Stomach smooth muscle (tissue), 2 donors: Measurements from ENCODE around the gene GP1BB.

Source experiments
- H3K27ac ChIP-seq: one replicate; pipeline ENCODE4 v1.7.0; 2013; ENCODE audit warnings: mild to moderate bottlenecking, low read length, inconsistent platforms
- H3K27me3 ChIP-seq, 2 donors: one replicate each; pipeline ENCODE4 v1.7.0; 2013; ENCODE audit warnings: low read length in 2 of 2; ENCODE audit not compliant: insufficient read depth in 2 of 2, control insufficient read depth in 1 of 2
- H3K36me3 ChIP-seq, 2 donors: one replicate each; pipeline ENCODE4 v1.7.0; 2013; ENCODE audit warnings: low read length in 2 of 2; ENCODE audit not compliant: control insufficient read depth in 2 of 2, insufficient read depth in 2 of 2
- H3K4me1 ChIP-seq: one replicate; pipeline ENCODE4 v1.7.0; 2013; ENCODE audit warnings: low read length; ENCODE audit not compliant: control insufficient read depth, insufficient read depth
- H3K4me3 ChIP-seq, 2 donors: one replicate each; pipeline ENCODE4 v1.7.0; 2013; ENCODE audit warnings: low read length in 2 of 2
- H3K9ac ChIP-seq, 2 donors: one replicate each; pipeline ENCODE4 v1.7.0; 2013; ENCODE audit warnings: low read length in 2 of 2, mild to moderate bottlenecking in 1 of 2
- H3K9me3 ChIP-seq, 2 donors: one replicate each; pipeline ENCODE4 v1.7.0; 2013; ENCODE audit warnings: low read length in 2 of 2; ENCODE audit not compliant: control insufficient read depth in 2 of 2
- donor health status: healthy.
- donor health status: Pancreatic carcinoma.

The GP1BB gene

GRCh38 chr22:19706661-19707151 lies 16.6 kb upstream of the GP1BB start:
- Histone ChIP-seq H3K36me3 (no peaks in the 10 kb centered on the region), H3K9me3 (no peaks in the 10 kb centered on the region), H3K4me3 (no peak overlapping the region), H3K4me1 (peaks cover 6% of the 10 kb centered on the region), H3K9ac (no peak overlapping the region), H3K27ac (no peak overlapping the region), H3K27me3 (peaks cover 7 to 11% of the 10 kb centered on the region in 2 donors)

- Histone ChIP-seq H3K36me3 (no peaks in the 10 kb centered on the region), H3K9ac (no peak overlapping the region), H3K9me3 (no peaks in the 10 kb centered on the region), H3K4me1 (peaks cover 6% of the 10 kb centered on the region), H3K4me3 (no peak overlapping the region), H3K27ac (no peak overlapping the region), H3K27me3 (peaks cover 7 to 11% of the 10 kb centered on the region in 2 donors)
Measured at GRCh38 chr22:19707347-19708290, 15.7 kb upstream of the GP1BB start.

DNA sequence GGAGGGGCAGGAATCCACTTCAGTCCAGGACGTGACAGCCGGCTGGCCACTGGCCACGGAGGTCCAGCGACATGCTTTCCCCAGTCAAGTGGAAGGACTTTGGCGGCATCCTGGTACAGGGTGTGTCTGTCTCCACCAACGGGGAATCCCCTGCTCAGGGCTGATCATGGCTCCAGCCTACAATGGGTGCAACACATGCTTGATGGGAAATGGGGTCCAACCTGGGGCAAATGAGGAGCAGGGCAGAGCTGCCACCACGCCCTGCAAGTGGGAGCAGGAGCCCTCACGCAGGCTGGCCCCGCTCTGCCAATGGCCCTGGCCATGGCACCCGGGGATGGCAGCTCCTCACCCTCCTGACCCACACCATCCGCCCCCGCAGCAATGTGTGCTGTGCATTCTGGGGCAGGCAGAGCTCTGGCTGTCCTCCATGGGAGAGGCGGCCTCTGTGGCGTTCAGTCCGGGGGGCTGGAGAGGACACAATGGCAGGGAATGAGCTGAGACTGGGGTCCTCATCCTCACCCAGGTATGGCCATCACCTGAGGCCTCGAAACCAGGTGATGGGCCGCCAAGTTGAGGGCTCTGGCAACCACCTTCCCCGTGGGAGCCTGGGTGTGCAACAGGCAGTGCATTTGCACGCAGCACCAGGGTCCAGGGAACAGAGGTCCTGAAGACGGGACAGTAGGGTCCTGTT lies 14.9 kb upstream of the GP1BB start:
- H3K4me1 ChIP-seq: peaks cover 6% of the 10 kb centered on the region
- peaks cover 7 to 11% of the 10 kb centered on the region in 2 donors for H3K27me3 ChIP-seq
- no peak overlapping the region for H3K4me3 ChIP-seq
- H3K9ac ChIP-seq: no peak overlapping the region
- H3K36me3 ChIP-seq: no peaks in the 10 kb centered on the region
- H3K9me3 ChIP-seq: no peaks in the 10 kb centered on the region
- H3K27ac ChIP-seq: no peak overlapping the region

DNA sequence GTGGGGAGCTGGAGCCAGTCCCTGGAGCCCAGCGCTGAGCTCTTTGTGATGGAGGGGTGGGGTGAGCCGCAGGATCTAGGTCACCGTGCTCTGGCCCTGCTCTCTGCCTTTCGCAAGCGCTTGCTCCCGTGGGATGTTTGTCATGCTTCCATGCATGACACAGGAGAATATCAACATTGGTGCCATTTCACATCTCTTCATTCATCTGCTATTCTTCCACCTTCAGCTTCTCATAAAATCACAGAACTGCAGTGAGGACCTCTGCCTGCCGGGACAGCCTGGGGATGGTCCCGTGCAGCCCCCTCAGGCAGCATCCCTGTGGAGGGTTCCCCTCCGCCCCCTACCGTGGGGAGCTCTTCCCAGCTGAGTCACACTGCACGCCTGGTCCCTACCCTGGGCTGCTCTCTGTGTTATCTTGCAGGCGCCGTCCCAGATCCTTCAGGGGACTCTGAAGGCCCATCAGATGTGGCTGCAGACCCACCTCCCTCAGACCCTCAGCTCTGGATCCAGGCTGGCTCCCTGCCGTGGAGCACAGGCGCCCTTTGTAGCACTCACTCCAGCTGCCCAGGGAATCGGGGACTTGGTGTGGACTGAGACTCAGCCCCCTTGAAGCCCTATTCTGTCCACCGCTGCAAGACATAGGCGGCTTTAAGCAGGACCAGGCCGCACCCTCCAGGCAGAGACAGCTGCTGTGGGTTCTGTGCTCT lies 14.1 kb upstream of the GP1BB start:
- H3K9me3 ChIP-seq: no peaks in the 10 kb centered on the region
- no peak overlapping the region for H3K27ac ChIP-seq
- peaks cover 7 to 9% of the 10 kb centered on the region in 2 donors for H3K27me3 ChIP-seq
- H3K4me3 ChIP-seq: no peak overlapping the region
- no peak overlapping the region for H3K9ac ChIP-seq
- H3K36me3 ChIP-seq: no peaks in the 10 kb centered on the region
- peaks cover 12% of the 10 kb centered on the region for H3K4me1 ChIP-seq

DNA sequence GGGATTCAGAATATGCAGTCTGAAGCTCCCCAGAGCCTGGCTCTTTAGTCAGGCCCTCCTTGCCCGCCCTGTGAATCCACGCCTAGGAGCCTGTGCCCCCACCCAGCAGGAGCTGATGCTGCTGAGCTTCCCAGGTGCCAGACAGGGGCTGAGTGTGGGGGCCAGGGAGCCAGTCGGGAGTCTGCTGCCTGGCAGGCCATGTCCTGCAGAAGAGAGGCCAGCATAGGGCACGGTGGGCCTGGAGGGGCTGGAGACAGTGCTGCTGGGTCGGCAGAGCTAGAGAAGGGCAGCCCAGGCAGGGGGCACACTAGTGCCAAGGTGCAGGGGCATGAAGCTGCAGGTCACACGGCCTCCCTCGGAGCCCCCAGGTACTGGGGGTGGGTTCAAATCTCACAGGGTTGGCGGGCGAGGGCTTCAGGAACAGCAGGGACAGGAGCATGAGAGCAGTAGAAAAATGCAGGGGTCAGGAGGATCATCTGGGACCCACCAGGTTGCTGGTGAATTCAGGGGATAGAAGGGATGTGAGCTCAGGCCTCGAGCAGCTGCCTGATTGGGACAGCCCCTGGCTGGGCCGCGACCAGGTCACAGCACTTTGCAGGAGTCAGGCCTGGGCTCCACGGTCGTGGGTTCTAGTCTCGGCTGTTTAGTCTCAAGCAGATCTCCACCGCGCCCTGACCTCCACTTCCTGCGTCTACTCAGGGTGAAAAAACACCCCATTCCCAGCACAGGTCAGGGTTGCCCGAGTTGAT lies 13.1 kb upstream of the GP1BB start:
- Histone ChIP-seq H3K27me3 (peaks cover 9 to 10% of the 10 kb centered on the region in 2 donors), H3K4me1 (peaks cover 18% of the 10 kb centered on the region), H3K27ac (no peak overlapping the region), H3K9ac (no peak overlapping the region), H3K36me3 (no peaks in the 10 kb centered on the region), H3K9me3 (no peaks in the 10 kb centered on the region), H3K4me3 (no peak overlapping the region)

GRCh38 chr22:19710769-19711106 lies 12.6 kb upstream of the GP1BB start:
- peaks cover 5 to 6% of the 10 kb centered on the region in 2 donors for H3K27me3 ChIP-seq
- no peaks in the 10 kb centered on the region for H3K9me3 ChIP-seq
- no peak overlapping the region for H3K9ac ChIP-seq
- H3K4me3 ChIP-seq: no peak overlapping the region
- no peaks in the 10 kb centered on the region for H3K36me3 ChIP-seq
- peaks cover 19% of the 10 kb centered on the region for H3K4me1 ChIP-seq
- H3K27ac ChIP-seq: no peak overlapping the region

DNA sequence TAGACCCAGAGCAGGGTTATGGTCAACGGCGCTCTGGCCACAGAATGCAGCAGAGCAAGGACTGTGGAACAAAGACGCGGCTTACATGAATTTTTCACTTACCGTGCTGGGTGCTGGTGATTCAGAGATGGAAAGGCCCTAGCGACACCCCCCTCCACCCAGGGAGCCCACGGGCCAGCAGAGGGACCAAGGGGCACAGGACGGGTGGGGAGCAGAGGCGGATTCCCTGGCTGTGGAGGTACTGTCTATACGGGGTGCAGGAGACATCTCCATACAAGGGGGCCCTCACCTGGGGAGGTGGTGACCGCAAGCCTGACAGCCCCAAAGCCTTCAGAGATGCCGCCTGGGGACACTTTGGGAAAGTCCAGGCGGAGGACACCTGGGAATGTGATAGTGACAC lies 10.1 kb upstream of the GP1BB start:
- H3K27ac ChIP-seq: no peak overlapping the region
- no peak overlapping the region for H3K4me3 ChIP-seq
- no peak overlapping the region for H3K9ac ChIP-seq
- no peaks in the 10 kb centered on the region for H3K9me3 ChIP-seq
- peaks cover 2 to 5% of the 10 kb centered on the region in 2 donors for H3K27me3 ChIP-seq
- H3K36me3 ChIP-seq: no peaks in the 10 kb centered on the region
- peaks cover 28% of the 10 kb centered on the region for H3K4me1 ChIP-seq

DNA sequence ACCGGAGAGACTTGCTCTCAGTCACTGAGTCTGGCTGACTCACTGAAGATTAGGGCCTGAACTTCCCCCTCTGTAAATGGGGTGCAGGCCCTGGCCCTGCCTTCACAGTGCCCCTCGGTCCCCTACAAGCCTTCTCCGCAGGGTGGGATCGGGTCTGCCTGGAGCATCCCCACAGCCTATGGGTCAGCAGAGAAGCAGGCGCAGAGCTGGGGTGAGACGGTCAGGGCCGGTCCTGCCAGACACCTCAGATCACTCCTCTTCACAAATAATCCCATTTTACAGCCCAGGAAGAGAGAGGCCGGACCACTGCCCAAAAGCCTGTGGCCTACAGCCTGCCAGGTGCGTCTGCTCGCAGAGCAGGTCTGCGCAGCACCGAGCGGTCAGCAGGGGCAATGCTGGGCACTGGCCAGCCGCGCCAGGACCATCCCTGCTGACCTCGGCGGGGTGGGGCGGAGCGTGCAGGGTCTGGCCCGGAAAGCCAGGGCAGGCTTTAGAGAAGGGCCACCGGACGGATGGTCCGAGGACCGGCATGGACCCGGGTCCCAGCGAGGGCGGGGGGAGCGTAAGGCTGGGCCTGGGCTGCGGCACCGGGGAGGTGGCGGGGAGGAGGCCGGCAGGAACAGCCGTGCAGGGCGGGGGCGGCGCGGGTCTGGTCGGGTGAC lies 9.6 kb upstream of the GP1BB start:
- H3K4me1 ChIP-seq: peaks cover 31% of the 10 kb centered on the region
- H3K27me3 ChIP-seq: peaks cover 2 to 5% of the 10 kb centered on the region in 2 donors
- peak overlapping the region; percentile 32 to 74 for H3K4me3 ChIP-seq
- no peak overlapping the region for H3K9ac ChIP-seq
- no peaks in the 10 kb centered on the region for H3K36me3 ChIP-seq
- no peaks in the 10 kb centered on the region for H3K9me3 ChIP-seq
- H3K27ac ChIP-seq: no peak overlapping the region

DNA sequence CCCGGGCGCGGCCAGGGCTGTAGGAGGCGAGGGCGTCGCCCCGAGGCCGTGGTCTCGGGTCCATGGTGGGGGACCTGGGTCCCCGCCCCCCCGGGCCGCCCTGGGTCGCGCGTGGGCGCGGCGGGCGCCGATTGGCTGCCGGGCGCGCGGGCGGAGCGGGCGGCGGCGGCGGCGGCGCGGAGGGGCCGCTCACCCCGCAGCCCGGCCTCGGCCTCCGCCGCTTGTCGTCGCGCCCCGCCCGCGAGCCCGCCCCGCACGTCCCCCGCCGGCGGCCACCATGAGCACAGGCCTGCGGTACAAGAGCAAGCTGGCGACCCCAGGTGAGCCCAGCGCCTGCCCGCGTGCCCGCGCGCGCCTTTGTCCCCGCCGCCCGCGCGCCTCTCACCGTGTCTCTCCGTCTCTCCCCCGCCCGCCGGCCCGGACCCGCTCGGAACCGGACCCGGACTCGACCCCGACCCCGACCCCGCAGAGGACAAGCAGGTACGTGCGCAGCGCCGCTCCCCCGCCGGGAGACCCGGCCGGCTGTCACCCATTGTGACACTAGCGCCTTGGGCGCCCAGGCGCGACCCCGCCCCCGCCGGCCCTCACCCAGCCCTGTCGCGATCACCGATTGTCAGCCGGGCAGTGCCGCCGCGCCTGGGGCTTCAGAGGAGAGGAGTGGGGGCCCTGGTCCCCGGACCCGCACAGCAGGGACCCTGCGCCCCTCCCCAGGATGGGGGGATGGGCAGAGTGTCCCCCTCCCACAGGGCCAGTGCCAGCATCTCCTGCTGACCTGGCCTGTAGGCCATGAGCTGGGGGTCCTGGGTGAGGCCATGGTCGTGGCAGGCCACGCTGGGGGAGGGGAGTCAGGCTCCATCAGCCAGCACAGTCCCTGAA lies 8.8 kb upstream of the GP1BB start, which contains the start of gene SEPTIN5:
Gene SEPTIN5 (plus strand): TSS at position 192 of the 876 bp plus-strand sequence. CDS start 86 bp downstream, at position 278.
- peak within 1 kb of the TSS; percentile 15 to 47 for H3K9ac ChIP-seq
- H3K9me3 ChIP-seq: no peaks in the 10 kb centered on the region
- H3K36me3 ChIP-seq: no peaks in the 10 kb centered on the region
- H3K27ac ChIP-seq: no peak within 1 kb of the TSS
- H3K4me3 ChIP-seq: peak within 1 kb of the TSS; percentile 51 to 74
- peaks cover 36% of the 10 kb centered on the region for H3K4me1 ChIP-seq
- H3K27me3 ChIP-seq: peaks cover 2 to 5% of the 10 kb centered on the region in 2 donors
